ENCODE results near the gene LITAF.
"Not testable (repeated sequence)": the region's sequence is repeated elsewhere in the genome, so short reads cannot be mapped to it uniquely, and the experiment has no call there.

LITAF gene

DNA sequence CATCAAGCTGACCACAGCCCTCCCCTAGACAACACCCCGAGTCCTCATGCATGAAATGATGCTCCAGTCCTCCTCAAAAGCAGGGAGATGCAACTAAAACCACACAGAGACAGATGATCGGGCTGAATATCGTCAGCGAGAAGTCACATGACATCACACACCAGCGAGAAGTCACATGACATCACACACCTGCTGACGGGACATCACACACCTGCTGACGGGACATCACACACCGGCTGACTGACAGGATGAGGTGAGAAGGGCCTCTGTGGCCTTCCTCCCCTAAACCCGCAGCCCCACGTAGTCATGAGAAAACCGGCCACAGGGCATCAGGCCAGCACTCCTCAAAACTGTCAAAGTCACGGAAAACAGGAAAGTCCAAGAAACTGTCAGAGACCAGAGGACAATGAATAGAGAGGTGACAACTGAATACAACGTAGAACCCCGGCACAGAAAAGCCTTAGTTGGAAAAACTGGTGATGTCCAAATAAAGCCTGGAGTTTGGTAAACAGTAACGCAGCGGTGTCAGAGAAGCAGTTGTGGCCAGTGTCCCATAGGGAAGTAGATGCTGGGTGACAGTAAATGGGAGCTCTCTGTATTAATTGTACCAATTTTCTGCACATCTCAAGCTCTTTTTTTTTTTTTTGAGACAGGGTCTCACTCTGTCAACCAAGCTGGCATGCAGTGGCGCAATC, 14.3 kb downstream of the LITAF start:
- DNase-seq = no peak

DNA sequence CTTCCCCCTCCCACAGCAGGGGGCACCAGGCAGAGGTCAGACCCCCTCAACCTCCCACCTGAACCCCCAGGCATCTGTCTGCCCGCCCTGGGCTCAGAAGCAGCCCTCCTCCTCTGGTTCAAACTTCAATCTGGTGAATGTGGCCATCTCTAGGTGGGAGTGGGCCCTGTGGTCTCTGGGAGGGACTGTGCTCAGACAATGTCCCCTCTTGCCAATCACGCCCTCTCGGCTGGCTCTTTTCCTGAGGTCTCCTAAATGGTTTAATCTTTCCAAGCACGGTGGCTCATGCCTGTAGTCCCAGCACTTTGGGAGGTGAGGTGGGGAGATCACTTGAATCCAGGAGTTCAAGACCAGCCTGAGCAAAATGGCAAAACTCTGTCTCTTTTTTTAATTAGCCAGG, 15.2 kb downstream of the LITAF start:
- DNase-seq = no peak

- no peak for DNase-seq
These were observed 15.9 kb downstream of the LITAF start for GRCh38 chr16:11570806-11571205.

DNA sequence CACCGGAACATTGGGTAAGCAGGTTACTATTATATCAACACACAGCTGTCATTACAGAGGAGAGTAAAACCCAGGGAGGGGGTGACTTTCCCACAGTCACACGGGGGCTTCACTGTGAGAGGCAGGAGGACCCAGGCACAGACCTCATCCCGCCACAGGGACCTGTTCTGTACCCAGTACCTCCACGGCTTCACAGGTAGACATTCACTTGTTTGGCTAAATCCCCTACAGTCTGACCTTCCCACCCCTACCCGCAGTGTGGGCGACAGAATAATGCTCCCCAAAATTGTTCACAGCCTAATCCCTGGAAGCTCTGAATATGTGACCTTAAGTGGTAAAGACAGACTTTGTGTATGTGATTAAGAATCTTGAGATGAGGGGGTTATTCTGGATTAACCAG, 16.5 kb downstream of the LITAF start:
- no peak for DNase-seq

GRCh38 chr16:11566398-11566797, 20.3 kb downstream of the LITAF start:
- no peak for DNase-seq

GRCh38 chr16:11565665-11566064, 21.1 kb downstream of the LITAF start:
- no peak for DNase-seq

DNA sequence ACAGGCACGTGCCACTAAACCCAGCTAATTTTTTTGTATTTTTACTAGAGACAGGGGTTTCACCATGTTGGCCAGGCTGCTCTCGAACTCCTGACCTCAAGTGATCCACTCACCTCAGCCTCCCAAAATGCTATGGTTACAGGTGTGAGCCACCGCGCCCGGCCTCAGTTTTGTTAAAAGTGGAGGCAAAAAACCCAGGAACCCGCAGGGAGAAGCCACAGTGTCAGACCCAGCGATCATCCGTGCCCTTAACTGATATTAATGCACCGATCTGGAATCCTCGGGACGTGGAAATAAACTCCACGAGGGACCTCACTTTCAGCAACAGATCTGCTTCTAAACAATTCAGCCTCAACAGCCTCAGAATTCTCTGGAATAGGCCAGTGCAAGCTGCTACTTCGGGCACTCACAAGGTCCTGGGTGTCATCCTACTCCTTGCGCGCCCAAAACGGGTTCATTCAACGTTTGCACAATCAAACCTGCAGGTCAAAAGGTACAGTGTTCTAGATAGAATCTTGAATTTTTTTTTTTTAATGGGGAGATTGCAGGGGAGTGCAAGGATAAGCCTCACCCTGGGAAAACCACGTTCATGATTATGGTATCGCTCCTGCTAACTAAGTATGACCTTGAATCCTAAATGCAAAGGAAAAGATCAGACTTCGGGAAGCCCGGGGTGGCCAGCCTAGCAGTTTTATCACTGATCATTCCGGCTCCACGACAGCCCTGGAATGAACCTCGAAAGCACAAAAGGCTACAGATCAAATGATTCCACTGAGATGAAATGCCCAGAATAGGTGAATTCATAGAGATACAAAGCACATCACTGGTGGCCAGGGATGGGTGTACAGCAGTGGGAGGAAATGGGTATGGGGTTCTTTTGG, 22.4 kb downstream of the LITAF start:
- no peak for DNase-seq

GRCh38 chr16:11563493-11564040, 23.2 kb downstream of the LITAF start:
- DNase-seq = no peak

DNA sequence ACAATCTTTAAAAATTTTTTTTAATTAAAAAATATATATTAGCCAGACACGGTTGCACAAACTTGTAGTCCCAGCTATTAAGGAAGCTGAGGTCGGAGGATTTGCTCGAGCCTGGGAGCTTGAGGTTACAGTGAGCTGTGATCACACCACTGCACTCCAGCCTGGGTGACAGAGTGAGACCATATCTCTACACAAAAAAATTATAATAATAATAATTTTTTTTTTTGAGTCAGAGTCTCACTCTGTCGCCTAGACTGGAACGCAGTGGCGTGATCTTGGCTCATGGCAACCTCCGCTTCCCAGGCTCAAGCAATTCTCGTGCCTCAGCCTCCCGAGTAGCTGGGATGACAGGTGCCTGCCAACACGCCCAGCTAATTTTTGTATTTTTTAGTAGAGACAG, 23.8 kb downstream of the LITAF start:
- no peak for DNase-seq

- DNase-seq = no peak
These were observed 24.3 kb downstream of the LITAF start for GRCh38 chr16:11562411-11562810.

GRCh38 chr16:11561856-11562255, 24.9 kb downstream of the LITAF start:
- DNase-seq = no peak

DNA sequence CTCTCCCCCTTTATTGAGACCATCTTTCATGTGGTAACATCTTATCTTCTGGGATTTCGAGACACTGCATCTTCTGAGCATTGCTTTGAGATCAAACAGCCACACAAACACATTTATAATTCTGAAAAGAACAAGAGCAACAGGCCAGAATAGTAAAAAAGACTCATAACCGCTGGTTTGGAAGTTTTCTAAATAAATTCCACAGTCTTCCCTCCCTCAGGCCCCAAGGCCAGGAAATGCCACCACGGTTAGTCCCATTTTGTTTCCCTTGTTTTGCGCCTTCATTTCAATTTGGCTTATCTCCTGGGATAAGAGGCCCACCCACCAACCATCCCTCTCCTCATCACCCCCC, 25.3 kb downstream of the LITAF start:
- DNase-seq = no peak

GRCh38 chr16:11560701-11561453, 25.8 kb downstream of the LITAF start:
- DNase-seq = no peak

- not testable (repeated sequence) for DNase-seq
These were observed 28.4 kb downstream of the LITAF start for GRCh38 chr16:11558308-11558823.

GRCh38 chr16:11557801-11558200, 28.9 kb downstream of the LITAF start:
- no peak for DNase-seq

DNA sequence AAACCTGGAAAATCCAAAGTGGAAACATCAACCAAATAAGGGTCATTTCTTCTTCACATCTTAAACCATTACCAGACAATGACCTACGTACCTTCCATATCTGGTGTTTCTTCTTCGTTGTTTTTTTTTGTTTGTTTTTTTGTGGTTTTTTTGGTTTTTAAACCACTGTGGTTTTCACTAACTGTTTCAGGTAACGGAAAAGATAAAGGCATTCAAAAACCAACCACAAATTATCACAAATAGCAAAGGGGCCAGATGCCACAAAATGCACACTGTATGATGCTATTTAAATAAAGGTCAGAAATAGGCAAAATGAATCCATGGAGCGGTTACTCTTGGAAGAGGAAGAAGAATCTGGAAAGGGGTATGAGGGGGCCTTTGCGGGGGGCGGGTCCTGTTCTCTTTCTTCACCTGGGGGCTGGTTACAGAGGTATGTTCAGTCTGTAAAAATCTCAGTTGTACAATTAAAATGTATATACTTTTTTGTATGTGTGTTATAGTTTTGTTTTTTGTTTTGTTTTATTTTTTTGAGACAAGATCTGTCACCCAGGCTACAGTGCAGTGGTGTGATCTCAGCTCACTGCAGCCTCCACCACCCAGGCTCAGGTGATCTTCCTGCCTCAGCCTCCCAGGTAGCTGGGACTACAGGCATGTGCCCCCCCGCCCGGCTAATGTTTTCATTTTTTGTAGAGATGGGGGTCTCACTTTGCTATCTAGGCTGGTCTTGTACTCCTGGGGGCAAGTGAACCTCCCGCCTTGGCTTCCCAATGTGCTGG, 29.6 kb downstream of the LITAF start:
- no peak for DNase-seq

- DNase-seq = no peak
These were observed 30.4 kb downstream of the LITAF start for GRCh38 chr16:11556214-11556819.

DNA sequence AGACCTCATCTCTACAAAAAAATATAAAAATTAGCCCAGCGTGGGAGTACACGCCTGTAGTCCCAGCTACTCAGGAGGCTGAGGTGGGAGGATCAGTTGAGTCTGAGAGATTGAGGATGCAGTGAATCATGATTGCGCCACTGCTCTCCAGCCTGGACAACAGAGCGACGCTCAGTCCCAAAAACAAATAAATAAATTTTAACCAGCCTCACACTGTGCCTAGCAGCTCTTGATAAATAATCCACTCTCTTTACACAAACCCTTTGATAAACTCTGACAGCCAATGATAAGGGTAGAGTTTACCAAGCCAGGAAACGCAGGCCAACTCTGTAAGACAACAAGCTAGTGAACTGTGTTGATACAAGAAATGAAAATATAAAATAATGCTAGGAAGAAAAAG, 32.7 kb downstream of the LITAF start:
- DNase-seq = no peak

DNA sequence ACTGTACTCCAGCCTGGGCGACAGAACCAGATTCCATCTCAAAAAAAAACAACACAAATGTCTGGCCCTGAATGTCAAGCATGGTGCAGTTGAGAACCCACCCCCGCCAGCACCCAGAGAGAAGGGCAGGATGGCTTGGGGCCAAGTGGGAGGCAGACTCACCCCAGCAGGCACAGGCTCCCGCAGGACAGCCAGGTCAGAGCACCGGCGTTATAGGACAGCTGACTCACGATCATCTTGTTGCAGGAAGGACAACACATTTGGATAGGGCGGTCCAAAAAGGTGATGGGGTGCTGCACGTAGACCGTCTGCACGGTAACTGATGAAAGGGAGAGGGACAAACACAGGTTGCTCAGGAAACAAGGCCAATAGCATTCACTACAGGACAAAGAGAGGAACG, 33.3 kb downstream of the LITAF start:
- DNase-seq = no peak

GRCh38 chr16:11552440-11552839, 34.3 kb downstream of the LITAF start:
- DNase-seq = no peak

GRCh38 chr16:11551842-11552241, 34.9 kb downstream of the LITAF start:
- DNase-seq = no peak

Measured in activated gamma-delta T cell (primary cell).